Left cardiac atrium (tissue), 4 donors: Measurements from ENCODE around the gene CAPN11. TPM values are rescaled to one million over a fixed set of nuclear protein-coding genes. Genes with fewer than 3 reads are reported as not detected.
"Not testable (repeated sequence)": the region's sequence is repeated elsewhere in the genome, so short reads cannot be mapped to it uniquely, and the experiment has no call there.

Experiments used
- ATAC-seq, 2 donors: fragments of 200-7000 bp; cut with Tn5 transposase; one replicate each; pipeline ENCODE4 v1.9.1; 2020; ENCODE audit warnings: mild to moderate bottlenecking in 2 of 2, moderate library complexity in 2 of 2
- DNase-seq: peaks from one replicate; pipeline ENCODE4 v3.0.0-alpha.2; 2020
- intact Hi-C, 2 donors: fragments of 100-400 bp; cut with DNase I; formaldehyde crosslinking; loops; one replicate each; pipeline versions ENCODE4 v1.14.1 to v1.15.1; 2022 to 2023
- total RNA-seq, 2 donors: library from RNA; stranded (reverse); fragmentation: NEBNext Ultra II Directional; extraction: Animal tissue kit (Norgen Biotek cat#: 25700); gene quantifications; one replicate each; pipeline ENCODE4 v1.2.1, GENCODE V29; 2021
- donor health status: DM: no; HTN: yes; CAD: no.
- donor health status: DM: no; HTN: yes; CAD: no; lungs with severe emphysema.
- donor health status: DM: yes; HTN: yes; CAD: no.
- donor health status: Dilated cardiomyopathy.

CAPN11 gene
- total RNA-seq, 2 donors from 2014 or later, result 0.39 to 0.97 TPM

- no peak for ATAC-seq
- intact Hi-C loops, result loop anchor here (10.0 kb wide), 1 partner anchor 125 kb away; no protein-coding TSS in a partner anchor
- DNase-seq, result no peak
These were observed 71.5 kb downstream of the CAPN11 start for GRCh38 chr6:44230034-44230675.

- intact Hi-C loops, result loop anchor here (10.0 kb wide), 1 partner anchor 127 kb away; no protein-coding TSS in a partner anchor
- not testable (repeated sequence) for ATAC-seq, DNase-seq
These were observed 72.8 kb downstream of the CAPN11 start for GRCh38 chr6:44231426-44231825.

GRCh38 chr6:44232676-44233566 lies 74.3 kb downstream of the CAPN11 start:
- intact Hi-C loops, result loop anchor here (10.0 kb wide), 1 partner anchor 128 kb away; no protein-coding TSS in a partner anchor
- ATAC-seq, result no peak
- no peak for DNase-seq

GRCh38 chr6:44233567-44234100 lies 75.0 kb downstream of the CAPN11 start:
- no peak for DNase-seq
- ATAC-seq, result peak; percentile 0 to 1

More at GRCh38 chr6:44233567-44234100, 75.0 kb downstream of the CAPN11 start:
- intact Hi-C loops, result loop anchor here (10.0 kb wide), 1 partner anchor 129 kb away; no protein-coding TSS in a partner anchor

Other genes starting within 250 kb of the CAPN11 start
- 10 to 100 TPM; 32.4 to 41.2 TPM for gene MRPL14, start 31.4 kb upstream of the CAPN11 start, total RNA-seq
- gene TMEM63B, start 31.3 kb upstream of the CAPN11 start, total RNA-seq, result 10 to 100 TPM; 40.4 to 48.1 TPM
- 1 to 10 TPM; 2.4 to 3.8 TPM for gene MYMX, start 58.1 kb downstream of the CAPN11 start, total RNA-seq
- gene SLC29A1, start 64.8 kb downstream of the CAPN11 start, total RNA-seq, result 100 to 1,000 TPM; 115 to 130 TPM
- 100 to 1,000 TPM; 657 to 662 TPM for gene HSP90AB1, start 88.3 kb downstream of the CAPN11 start, total RNA-seq
- 10 to 100 TPM; 23.3 to 29.9 TPM for gene SLC35B2, start 98.7 kb downstream of the CAPN11 start, total RNA-seq
- 1 to 10 TPM; 3.8 to 5.8 TPM for gene NFKBIE, start 106.7 kb downstream of the CAPN11 start, total RNA-seq
- gene TMEM151B, start 111.6 kb downstream of the CAPN11 start, total RNA-seq, result under 1 TPM in 1 of 2 donors, not detected in 1; 0.05 TPM
- 1 to 10 TPM; 8.2 to 9.6 TPM for gene AARS2, start 154.5 kb downstream of the CAPN11 start, total RNA-seq
- not detected for gene SPATS1, start 183.8 kb downstream of the CAPN11 start, total RNA-seq
- 10 to 100 TPM; 17.8 to 19.1 TPM for gene CDC5L, start 228.9 kb downstream of the CAPN11 start, total RNA-seq